Fibroblast of the aortic adventitia (primary cell): ENCODE measurements around the gene EID3. TPM values are rescaled to one million over a fixed set of nuclear protein-coding genes. Genes with fewer than 3 reads are reported as not detected.

Experiments used
- DNase-seq: peaks from one replicate; pipeline ENCODE4 v3.0.0-alpha.2; 2010; ENCODE audit warnings: low read depth
- H3K4me3 ChIP-seq: 2 replicates; pipeline ENCODE4 v1.5.1; 2011; ENCODE audit warnings: low read depth, mild to moderate bottlenecking, control low read depth, low read length, moderate library complexity
- CTCF ChIP-seq: IDR thresholded peaks from 2 replicates; pipeline ENCODE4 v1.5.1; 2011; ENCODE audit warnings: mild to moderate bottlenecking, low read length, control low read depth, inconsistent platforms; ENCODE audit not compliant: insufficient read depth
- total RNA-seq: library from RNA; depleted of rRNA; stranded (reverse); fragments of >200 nt; gene quantifications from 2 replicates; pipeline ENCODE4 v1.2.3, GENCODE V29; 2012; ENCODE audit warnings: low replicate concordance

EID3 gene
- total RNA-seq, 1 donor = 14.9 TPM

DNA sequence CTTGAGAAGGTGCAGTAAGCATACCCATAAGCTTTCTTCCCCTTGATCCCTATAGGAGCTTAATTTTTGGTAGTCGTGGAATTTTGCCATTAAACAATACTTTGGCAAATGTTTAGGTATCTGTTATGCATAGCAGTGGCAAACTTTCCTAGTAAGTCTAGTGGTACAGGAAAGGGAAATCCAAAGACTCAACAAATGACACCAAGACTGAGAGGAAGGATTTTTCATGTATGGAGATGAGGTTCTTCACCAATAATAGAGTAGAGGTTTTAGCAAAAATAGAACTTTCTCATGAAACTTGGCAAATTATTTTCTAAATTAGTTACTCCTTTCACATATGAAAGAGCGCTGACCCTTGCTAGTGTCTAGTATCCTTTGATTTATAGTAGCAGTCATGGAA is 2.8 kb downstream of the EID3 start:
- TF ChIP-seq CTCF = no peak
- peak overlapping the region; percentile 14 for H3K4me3 ChIP-seq

DNA sequence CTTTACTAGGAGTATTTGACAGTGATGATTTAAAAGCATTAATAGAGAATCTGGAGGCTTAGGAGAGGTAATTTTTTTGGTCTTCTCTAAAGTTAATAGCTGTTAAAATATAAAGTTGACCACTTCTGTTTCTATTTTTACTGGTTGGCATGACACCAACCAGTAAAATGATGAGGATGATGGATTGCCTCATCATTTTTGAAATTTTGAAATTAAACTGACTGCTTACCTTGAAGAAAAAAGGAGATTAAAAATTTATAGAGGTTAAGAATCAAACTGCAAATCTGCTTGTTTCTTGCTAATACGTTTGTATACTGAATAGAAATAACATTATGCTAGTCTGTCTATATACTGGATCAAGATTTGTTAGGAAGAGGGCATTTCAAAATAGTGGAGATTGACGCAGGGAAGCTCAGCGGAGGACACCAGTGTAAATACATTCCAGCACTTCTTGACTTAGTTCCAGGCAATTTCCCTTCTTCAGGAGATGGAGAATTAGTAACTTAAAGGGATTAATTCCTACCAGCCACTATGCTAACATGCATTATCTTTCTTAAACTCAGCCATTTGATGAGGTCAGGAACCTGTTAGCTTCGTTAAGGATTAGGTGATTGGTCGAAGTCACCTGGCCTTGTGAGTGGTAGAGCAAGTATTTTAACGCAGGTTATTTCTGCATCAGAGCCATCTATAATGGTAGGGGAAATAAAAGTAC is 3.6 kb downstream of the EID3 start:
- no peak for DNase-seq
- peak overlapping the region; percentile 14 for H3K4me3 ChIP-seq
- no peak for TF ChIP-seq CTCF

More for the DNA sequence above, 2.8 kb downstream of the EID3 start:
- DNase-seq = no peak

DNA sequence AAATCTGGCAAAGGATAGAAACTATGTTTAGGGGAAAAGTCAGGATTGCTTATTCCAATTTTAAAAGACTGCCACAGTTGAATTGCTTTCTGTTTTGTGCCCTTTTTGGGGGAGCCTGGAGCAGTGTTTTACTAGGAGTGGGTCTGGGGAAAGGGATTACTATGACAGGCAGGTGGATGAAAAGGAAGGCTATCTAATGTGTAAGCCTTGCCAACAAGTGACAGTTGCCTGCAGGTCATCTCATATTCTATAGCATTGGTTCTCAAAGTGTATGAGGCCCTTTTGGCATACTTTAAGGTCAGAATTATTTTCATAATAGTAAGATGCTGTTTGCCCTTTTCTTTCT is 4.1 kb downstream of the EID3 start:
- no peak for TF ChIP-seq CTCF
- no peak for DNase-seq
- no peak overlapping the region for H3K4me3 ChIP-seq

DNA sequence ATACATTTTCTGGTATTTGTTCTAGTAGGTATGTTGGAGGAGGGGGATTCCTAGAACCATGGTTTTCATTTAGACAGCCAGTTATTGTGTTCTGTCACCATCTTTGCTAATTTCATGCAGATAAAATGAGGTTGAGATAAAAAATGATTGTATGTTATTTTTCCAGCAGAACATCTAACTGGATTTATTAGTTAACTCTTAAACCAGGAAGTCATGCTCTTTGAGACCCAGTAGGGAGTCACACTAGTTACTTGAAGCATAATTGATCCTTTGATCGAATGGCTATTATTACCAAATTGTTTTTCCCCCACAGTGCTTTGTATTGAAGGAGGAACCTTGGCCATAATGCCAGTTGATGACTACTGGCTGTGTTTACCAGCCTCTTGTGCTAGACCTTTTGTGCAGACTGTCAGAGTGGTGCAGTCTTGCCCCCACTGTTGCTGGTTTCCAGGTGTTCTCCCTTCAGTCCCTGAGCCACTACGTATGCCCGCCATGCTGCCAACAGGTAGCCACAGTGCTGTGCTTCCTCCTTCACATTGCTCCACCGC is 6.0 kb downstream of the EID3 start:
- TF ChIP-seq CTCF = no peak
- no peak overlapping the region for H3K4me3 ChIP-seq
- no peak for DNase-seq

DNA sequence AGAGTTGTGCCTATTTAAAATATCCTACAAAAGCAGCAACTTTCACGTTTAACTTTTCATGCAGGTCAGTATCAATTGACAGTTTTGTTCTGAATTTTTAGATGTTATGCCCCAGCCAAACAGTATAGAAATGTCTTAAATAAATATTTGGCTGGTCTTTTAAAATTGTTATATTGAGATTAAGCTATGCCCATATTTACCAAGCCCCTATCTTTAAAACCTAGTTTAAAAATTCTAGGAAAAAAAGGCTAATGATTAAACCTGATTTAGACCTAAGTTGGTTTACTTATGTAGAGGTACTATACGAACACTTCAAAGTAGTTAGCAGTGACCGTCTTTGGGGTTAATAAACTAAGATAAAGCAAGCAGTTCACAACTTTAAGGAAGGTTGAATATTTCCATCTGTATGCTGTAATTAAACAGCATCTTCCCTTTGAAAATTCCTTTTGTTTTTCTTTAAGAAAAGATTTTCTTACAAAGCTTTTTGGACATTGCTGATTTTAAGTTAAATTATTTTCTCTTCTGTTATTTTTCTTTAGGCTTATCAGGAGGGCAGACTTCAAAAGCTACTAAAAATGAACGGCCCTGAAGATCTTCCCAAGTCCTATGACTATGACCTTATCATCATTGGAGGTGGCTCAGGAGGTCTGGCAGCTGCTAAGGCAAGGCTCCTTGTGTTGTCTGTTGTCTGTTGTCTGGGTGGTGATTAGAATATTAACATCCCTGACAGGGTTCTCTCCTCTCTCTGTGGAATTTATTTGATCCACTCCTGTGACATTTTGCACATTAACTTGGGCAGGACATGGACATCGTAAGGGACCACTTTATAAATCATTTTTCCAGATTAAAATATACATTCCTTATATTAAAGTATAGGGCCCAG is 7.5 kb downstream of the EID3 start:
- no peak overlapping the region for H3K4me3 ChIP-seq
- DNase-seq = no peak
- TF ChIP-seq CTCF = no peak

DNA sequence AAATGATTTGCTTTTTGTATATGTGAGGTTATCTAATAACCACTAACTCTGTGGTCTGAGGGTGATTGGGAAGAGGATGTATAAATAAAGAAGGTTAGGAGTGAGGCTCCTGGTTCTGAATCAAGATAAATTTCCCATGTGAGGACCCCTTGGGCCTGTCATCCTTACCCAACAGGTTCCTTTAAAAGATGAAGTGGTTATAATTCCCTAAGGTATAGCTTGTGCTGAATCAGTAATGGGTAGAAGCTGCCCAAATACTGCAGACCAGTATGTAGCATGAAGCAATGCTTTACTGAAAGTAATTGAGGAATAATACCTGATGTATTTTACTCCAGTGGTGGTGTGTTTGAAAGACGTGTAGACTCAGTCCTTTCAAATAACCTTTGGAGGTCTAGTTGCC is 8.7 kb downstream of the EID3 start:
- TF ChIP-seq CTCF = no peak
- H3K4me3 ChIP-seq = no peak overlapping the region
- no peak for DNase-seq
